Nephron (organoid): ENCODE measurements around the gene FAM193A.

ENCODE experiments used
- H3K27ac Mint-ChIP-seq, 3 experiments: 2 replicates each; pipeline ENCODE4 v1.8.0; 2020; ENCODE audit warnings: mixed read lengths in 3 of 3, mild to moderate bottlenecking in 2 of 3, moderate library complexity in 1 of 3
- H3K27me3 Mint-ChIP-seq: 2 replicates; pipeline ENCODE4 v1.8.0; 2021; ENCODE audit warnings: low read depth, mild to moderate bottlenecking, moderate library complexity, mixed read lengths
- H3K36me3 Mint-ChIP-seq: 2 replicates; pipeline ENCODE4 v1.8.0; 2020; ENCODE audit warnings: low read depth, mixed read lengths
- H3K4me1 Mint-ChIP-seq: 2 replicates; pipeline ENCODE4 v1.8.0; 2020; ENCODE audit warnings: mixed read lengths
- H3K4me3 Mint-ChIP-seq, 3 experiments: 2 replicates each; pipeline ENCODE4 v1.8.0; 2020; ENCODE audit warnings: mild to moderate bottlenecking in 3 of 3, mixed read lengths in 3 of 3, moderate library complexity in 2 of 3
- H3K9me3 Mint-ChIP-seq: 2 replicates; pipeline ENCODE4 v1.8.0; 2020; ENCODE audit warnings: mixed read lengths
- TF ChIP-seq, protein P1 (sequence below), 3 experiments: fragments of 200-600 bp; sonication (generic); IDR thresholded peaks; one replicate each; pipeline ENCODE4 v1.5.0; 2021; ENCODE audit warnings: antibody characterized with exemption in 3 of 3; ENCODE audit not compliant: unreplicated experiment in 3 of 3

The FAM193A gene

GRCh38 chr4:2763511-2763967, 227.1 kb downstream of the FAM193A start:
- H3K27me3 Mint-ChIP-seq, result peaks cover 20% of the 10 kb centered on the region
- H3K4me1 Mint-ChIP-seq, result no peaks in the 10 kb centered on the region
- H3K4me3 Mint-ChIP-seq, result peak overlapping the region in 1 of 3 experiments; percentile 25
- no peak overlapping the region for H3K27ac Mint-ChIP-seq
- TF ChIP-seq, protein P1, sequence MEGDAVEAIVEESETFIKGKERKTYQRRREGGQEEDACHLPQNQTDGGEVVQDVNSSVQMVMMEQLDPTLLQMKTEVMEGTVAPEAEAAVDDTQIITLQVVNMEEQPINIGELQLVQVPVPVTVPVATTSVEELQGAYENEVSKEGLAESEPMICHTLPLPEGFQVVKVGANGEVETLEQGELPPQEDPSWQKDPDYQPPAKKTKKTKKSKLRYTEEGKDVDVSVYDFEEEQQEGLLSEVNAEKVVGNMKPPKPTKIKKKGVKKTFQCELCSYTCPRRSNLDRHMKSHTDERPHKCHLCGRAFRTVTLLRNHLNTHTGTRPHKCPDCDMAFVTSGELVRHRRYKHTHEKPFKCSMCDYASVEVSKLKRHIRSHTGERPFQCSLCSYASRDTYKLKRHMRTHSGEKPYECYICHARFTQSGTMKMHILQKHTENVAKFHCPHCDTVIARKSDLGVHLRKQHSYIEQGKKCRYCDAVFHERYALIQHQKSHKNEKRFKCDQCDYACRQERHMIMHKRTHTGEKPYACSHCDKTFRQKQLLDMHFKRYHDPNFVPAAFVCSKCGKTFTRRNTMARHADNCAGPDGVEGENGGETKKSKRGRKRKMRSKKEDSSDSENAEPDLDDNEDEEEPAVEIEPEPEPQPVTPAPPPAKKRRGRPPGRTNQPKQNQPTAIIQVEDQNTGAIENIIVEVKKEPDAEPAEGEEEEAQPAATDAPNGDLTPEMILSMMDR (IDR thresholded peaks at IDR 0.05; ENCODE audit: unreplicated experiment in 3 of 3), result no peak
- H3K9me3 Mint-ChIP-seq, result no peaks in the 10 kb centered on the region
- no peaks in the 10 kb centered on the region for H3K36me3 Mint-ChIP-seq

GRCh38 chr4:2765832-2766526, 229.5 kb downstream of the FAM193A start:
- Mint-ChIP-seq H3K9me3 (peaks cover 9% of the 10 kb centered on the region), H3K36me3 (no peaks in the 10 kb centered on the region), H3K27me3 (peaks cover 11% of the 10 kb centered on the region), H3K4me3 (no peak overlapping the region), H3K4me1 (no peaks in the 10 kb centered on the region), H3K27ac (no peak overlapping the region)
- TF ChIP-seq, protein P1 (IDR thresholded peaks at IDR 0.05; ENCODE audit: unreplicated experiment in 3 of 3), result no peak

DNA sequence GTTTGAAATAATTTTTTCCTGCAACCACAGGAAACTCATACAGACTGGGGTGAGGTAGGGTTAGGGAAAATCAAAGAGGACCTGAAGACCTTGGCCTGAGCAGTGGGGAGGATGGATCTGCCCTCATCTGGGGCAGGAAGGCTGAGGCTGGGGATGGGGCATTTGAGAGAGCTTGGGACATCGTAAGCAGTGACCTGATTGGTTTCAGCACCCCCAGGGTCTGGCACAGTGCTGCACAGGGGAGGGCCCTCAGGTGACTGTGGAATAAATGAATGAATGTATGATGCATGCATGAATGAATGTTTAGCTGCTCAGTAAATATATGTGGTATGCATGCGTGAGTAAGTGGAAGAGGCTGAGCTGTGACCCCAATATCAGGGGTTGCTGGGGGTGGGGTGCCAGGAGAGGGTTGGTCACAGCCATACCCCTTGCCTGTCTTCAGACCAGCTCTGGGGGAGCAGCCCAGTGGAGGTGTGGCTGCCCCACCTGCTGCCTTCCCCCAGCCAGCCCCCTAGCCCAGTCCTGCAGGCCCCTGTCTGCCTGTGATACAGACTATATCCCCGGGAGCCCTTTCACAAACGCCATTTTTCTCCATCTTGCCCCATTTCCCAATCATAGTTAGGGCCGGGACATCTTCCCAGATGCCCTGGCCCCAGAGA, 230.7 kb downstream of the FAM193A start:
- no peaks in the 10 kb centered on the region for H3K36me3 Mint-ChIP-seq
- no peak overlapping the region for H3K27ac Mint-ChIP-seq
- H3K4me1 Mint-ChIP-seq, result no peaks in the 10 kb centered on the region
- TF ChIP-seq, protein P1 (IDR thresholded peaks at IDR 0.05; ENCODE audit: unreplicated experiment in 3 of 3), result no peak
- H3K9me3 Mint-ChIP-seq, result peaks cover 11% of the 10 kb centered on the region
- peaks cover 9% of the 10 kb centered on the region for H3K27me3 Mint-ChIP-seq
- no peak overlapping the region for H3K4me3 Mint-ChIP-seq

DNA sequence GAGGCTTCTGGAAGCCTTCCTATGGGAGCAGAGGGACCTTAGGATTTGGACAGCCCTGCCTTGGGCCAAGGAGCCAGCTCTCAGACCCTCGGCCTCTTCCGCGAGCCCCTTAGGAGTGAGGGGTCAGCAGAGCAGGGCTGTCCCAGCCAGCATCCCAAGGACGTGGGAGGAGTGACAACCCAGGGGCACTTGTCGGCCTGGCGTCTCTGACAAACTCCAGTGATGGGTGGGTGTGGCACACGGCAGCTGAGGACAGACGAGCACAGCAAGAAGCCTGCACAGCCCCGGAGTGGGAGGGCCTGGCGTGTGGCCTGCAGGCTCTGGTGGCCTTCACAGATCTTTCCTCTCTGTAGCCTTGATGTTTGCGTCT, 231.2 kb downstream of the FAM193A start:
- Mint-ChIP-seq H3K27me3 (peaks cover 9% of the 10 kb centered on the region), H3K27ac (peak overlapping the region in 1 of 3 experiments; percentile 9), H3K4me1 (no peaks in the 10 kb centered on the region), H3K36me3 (no peaks in the 10 kb centered on the region), H3K9me3 (peaks cover 11% of the 10 kb centered on the region), H3K4me3 (no peak overlapping the region)
- TF ChIP-seq, protein P1 (IDR thresholded peaks at IDR 0.05; ENCODE audit: unreplicated experiment in 3 of 3), result no peak

DNA sequence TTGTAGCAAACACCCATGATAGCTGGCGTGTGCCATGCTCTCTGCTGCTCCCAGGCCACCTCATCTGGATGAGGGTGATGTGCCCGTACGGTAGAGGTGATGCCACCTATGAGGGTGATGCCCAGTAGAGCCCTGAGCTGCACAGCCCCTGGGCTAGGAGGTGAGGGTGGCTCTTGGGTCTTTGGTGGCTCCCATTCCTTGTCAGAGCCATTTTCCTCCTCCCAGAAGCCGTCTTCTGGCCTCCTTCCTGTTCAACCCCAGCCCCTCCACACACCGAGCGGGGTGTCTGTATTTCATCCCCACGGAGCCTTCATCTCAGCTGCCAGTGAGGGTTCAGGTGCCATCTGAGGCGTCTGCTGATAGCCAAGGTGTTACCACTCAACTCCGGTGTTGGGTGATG, 231.7 kb downstream of the FAM193A start:
- Mint-ChIP-seq H3K27me3 (peaks cover 9% of the 10 kb centered on the region), H3K36me3 (no peaks in the 10 kb centered on the region), H3K4me3 (no peak overlapping the region), H3K27ac (peak overlapping the region in 1 of 3 experiments; percentile 9), H3K4me1 (no peaks in the 10 kb centered on the region), H3K9me3 (peaks cover 11% of the 10 kb centered on the region)
- TF ChIP-seq, protein P1 (IDR thresholded peaks at IDR 0.05; ENCODE audit: unreplicated experiment in 3 of 3), result no peak
